ENCODE measurements around the gene DDOST. TPM values are rescaled to one million over a fixed set of nuclear protein-coding genes. Genes with fewer than 3 reads are reported as not detected.

The DDOST gene
- total RNA-seq, 2 donors from 2014 or later = 252 to 280 TPM

DNA sequence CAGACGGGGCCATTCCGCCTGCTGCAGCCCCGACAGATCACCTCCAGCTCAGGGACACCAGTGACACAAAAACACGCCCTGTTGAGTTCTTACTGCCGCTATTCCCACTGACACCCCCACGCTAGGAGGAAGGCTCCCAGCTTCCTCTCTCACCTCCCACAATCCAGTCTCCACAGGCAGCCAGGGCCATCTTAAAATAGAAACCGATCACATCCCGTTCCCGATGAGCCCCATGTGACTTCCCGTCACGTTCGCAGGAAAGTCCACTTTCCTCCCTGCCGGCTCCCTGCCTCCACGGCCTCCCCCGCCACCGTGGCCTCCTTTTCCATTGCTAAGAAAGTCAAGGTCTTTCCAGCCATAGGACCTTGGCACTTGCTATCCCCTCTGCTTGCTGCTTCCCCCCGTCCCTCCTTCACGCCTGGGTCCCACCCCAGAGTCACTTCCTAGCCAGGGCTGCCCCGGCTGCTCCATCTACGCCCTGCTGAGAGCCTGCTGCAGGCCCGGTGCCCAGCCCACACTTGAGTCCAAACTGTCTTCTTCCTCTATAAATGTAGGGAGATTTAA, 24.0 kb upstream of the DDOST start:
- Histone ChIP-seq H3K27ac (ENCODE audit: low read depth, low read length) (no peak overlapping the region), H3K9me3 (ENCODE audit: control insufficient read depth, low read length) (no peaks in the 10 kb centered on the region), H3K9ac (ENCODE audit: extremely low read depth, low read length, poor library complexity, severe bottlenecking) (no peak overlapping the region), H3K27me3 (ENCODE audit: control insufficient read depth, insufficient read depth, low read length, poor library complexity, severe bottlenecking) (no peaks in the 10 kb centered on the region), H3K36me3 (ENCODE audit: control insufficient read depth, insufficient read depth, low read length) (no peaks in the 10 kb centered on the region), H3K4me3 (ENCODE audit: low read length) (no peak overlapping the region), H3K4me1 (ENCODE audit: control insufficient read depth, insufficient read depth, low read length) (no peaks in the 10 kb centered on the region)
- H3K9me3 Mint-ChIP-seq = no peaks in the 10 kb centered on the region
- no peak for DNase-seq
- TF ChIP-seq, protein P1, sequence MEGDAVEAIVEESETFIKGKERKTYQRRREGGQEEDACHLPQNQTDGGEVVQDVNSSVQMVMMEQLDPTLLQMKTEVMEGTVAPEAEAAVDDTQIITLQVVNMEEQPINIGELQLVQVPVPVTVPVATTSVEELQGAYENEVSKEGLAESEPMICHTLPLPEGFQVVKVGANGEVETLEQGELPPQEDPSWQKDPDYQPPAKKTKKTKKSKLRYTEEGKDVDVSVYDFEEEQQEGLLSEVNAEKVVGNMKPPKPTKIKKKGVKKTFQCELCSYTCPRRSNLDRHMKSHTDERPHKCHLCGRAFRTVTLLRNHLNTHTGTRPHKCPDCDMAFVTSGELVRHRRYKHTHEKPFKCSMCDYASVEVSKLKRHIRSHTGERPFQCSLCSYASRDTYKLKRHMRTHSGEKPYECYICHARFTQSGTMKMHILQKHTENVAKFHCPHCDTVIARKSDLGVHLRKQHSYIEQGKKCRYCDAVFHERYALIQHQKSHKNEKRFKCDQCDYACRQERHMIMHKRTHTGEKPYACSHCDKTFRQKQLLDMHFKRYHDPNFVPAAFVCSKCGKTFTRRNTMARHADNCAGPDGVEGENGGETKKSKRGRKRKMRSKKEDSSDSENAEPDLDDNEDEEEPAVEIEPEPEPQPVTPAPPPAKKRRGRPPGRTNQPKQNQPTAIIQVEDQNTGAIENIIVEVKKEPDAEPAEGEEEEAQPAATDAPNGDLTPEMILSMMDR (conservative IDR thresholded peaks at IDR 0.05) = no peak
- H3K27me3 Mint-ChIP-seq (ENCODE audit: insufficient read depth) = no peaks in the 10 kb centered on the region
- WGBS, 2 experiments (ENCODE audit: insufficient coverage in 1 of 2, insufficient read length in 1 of 2) = 93 to 96% methylated on average over 14 to 20 of the region's 21 CpGs
- H3K27ac Mint-ChIP-seq = peak overlapping the region; percentile 62
- peaks cover 3% of the 10 kb centered on the region for H3K36me3 Mint-ChIP-seq (ENCODE audit: low read depth)
- no peak overlapping the region for H3K4me3 Mint-ChIP-seq
- peaks cover 6% of the 10 kb centered on the region for H3K4me1 Mint-ChIP-seq

DNA sequence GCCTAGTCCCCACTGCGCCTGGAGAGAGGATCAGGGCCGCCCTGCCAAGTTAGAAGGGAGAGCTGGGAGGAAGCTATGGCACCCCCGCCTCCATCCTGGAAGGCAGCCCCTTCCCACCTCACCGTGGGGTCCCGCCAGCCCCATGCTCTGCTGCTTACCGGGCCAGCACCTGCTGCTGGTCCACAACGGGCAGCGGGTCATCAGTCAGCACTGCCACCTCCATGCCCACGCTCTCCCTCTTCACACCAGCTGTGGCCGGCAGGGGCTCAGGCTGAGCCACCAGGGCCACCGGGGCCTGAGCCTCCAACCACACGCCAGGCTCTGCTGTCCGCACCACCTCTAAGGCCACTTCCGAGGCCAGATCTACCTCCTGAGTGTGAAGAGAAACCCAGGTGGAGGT, 23.5 kb upstream of the DDOST start:
- H3K4me3 Mint-ChIP-seq = no peak overlapping the region
- H3K36me3 Mint-ChIP-seq (ENCODE audit: low read depth) = peaks cover 3% of the 10 kb centered on the region
- Histone ChIP-seq H3K4me3 (ENCODE audit: low read length) (no peak overlapping the region), H3K4me1 (ENCODE audit: control insufficient read depth, insufficient read depth, low read length) (no peaks in the 10 kb centered on the region), H3K9ac (ENCODE audit: extremely low read depth, low read length, poor library complexity, severe bottlenecking) (no peak overlapping the region), H3K27ac (ENCODE audit: low read depth, low read length) (no peak overlapping the region), H3K9me3 (ENCODE audit: control insufficient read depth, low read length) (no peaks in the 10 kb centered on the region), H3K27me3 (ENCODE audit: control insufficient read depth, insufficient read depth, low read length, poor library complexity, severe bottlenecking) (no peaks in the 10 kb centered on the region), H3K36me3 (ENCODE audit: control insufficient read depth, insufficient read depth, low read length) (no peaks in the 10 kb centered on the region)
- H3K9me3 Mint-ChIP-seq = no peaks in the 10 kb centered on the region
- no peak for DNase-seq
- TF ChIP-seq, protein P1 (conservative IDR thresholded peaks at IDR 0.05) = no peak
- H3K27ac Mint-ChIP-seq = peak overlapping the region; percentile 62
- peaks cover 6% of the 10 kb centered on the region for H3K4me1 Mint-ChIP-seq
- H3K27me3 Mint-ChIP-seq (ENCODE audit: insufficient read depth) = no peaks in the 10 kb centered on the region
- 91 to 97% methylated on average over 6 to 14 of the region's 14 CpGs for WGBS, 2 experiments (ENCODE audit: insufficient coverage in 1 of 2, insufficient read length in 1 of 2)

DNA sequence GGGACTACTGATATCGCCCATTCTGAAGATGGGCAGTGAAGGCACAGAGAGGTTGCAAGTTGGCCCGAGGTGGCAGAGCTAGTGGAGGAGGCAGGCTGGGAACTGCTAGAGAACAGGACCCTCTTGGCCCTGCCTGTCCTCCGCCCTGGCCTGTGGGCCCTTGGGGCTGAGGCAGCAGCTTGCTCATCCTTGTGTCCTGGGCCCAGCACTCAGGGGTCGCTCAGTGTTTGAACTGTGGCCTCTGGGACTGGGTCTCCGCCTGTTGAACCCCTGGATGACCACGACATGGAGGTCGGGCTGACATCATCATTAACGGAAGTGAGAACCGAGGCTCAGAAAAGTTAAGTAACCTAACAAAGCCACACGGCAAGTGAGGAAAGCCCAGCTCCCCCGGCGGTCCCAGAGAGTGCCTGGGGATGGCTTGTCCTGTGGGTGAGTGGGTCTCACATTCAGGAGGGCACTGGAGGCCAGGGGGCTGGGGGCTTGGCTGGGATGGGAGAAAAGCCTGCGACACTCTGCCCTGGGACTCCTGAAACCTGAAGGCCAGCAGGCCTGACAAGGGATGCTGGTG, 23.0 kb upstream of the DDOST start:
- no peak overlapping the region for H3K27ac Mint-ChIP-seq
- H3K9ac ChIP-seq (ENCODE audit: extremely low read depth, low read length, poor library complexity, severe bottlenecking) = no peak overlapping the region

More for the DNA sequence above, 23.0 kb upstream of the DDOST start:
- DNase-seq = no peak
- H3K36me3 ChIP-seq (ENCODE audit: control insufficient read depth, insufficient read depth, low read length) = no peaks in the 10 kb centered on the region
- Mint-ChIP-seq H3K4me3 (no peak overlapping the region), H3K4me1 (peaks cover 6% of the 10 kb centered on the region), H3K9me3 (no peaks in the 10 kb centered on the region), H3K36me3 (ENCODE audit: low read depth) (peaks cover 3% of the 10 kb centered on the region), H3K27me3 (ENCODE audit: insufficient read depth) (no peaks in the 10 kb centered on the region)
- 88 to 95% methylated on average over 8 to 13 of the region's 13 CpGs for WGBS, 2 experiments (ENCODE audit: insufficient coverage in 1 of 2, insufficient read length in 1 of 2)
- no peaks in the 10 kb centered on the region for H3K9me3 ChIP-seq (ENCODE audit: control insufficient read depth, low read length)
- no peak overlapping the region for H3K4me3 ChIP-seq (ENCODE audit: low read length)
- TF ChIP-seq, protein P1 (conservative IDR thresholded peaks at IDR 0.05) = no peak
- H3K4me1 ChIP-seq (ENCODE audit: control insufficient read depth, insufficient read depth, low read length) = no peaks in the 10 kb centered on the region
- no peaks in the 10 kb centered on the region for H3K27me3 ChIP-seq (ENCODE audit: control insufficient read depth, insufficient read depth, low read length, poor library complexity, severe bottlenecking)
- H3K27ac ChIP-seq (ENCODE audit: low read depth, low read length) = no peak overlapping the region

Data from endodermal cell (in vitro differentiated cells).